ENCODE results near the gene LHX1.
A peak's percentile ranks its signal among the peaks of the same experiment; 100 is the strongest.

The LHX1 gene

GRCh38 chr17:36937001-36937958 is at the start of gene LHX1:
TSS of gene LHX1 (plus strand) at chr17:36937475. CDS start at chr17:36938198, 723 bp downstream.
- in situ Hi-C loops (cut with HindIII; ENCODE audit: low pct_ligation_motif_present, low pct_unique_long_range_greater_than_20kb, low sequenced_read_pairs): no loop called here

DNA sequence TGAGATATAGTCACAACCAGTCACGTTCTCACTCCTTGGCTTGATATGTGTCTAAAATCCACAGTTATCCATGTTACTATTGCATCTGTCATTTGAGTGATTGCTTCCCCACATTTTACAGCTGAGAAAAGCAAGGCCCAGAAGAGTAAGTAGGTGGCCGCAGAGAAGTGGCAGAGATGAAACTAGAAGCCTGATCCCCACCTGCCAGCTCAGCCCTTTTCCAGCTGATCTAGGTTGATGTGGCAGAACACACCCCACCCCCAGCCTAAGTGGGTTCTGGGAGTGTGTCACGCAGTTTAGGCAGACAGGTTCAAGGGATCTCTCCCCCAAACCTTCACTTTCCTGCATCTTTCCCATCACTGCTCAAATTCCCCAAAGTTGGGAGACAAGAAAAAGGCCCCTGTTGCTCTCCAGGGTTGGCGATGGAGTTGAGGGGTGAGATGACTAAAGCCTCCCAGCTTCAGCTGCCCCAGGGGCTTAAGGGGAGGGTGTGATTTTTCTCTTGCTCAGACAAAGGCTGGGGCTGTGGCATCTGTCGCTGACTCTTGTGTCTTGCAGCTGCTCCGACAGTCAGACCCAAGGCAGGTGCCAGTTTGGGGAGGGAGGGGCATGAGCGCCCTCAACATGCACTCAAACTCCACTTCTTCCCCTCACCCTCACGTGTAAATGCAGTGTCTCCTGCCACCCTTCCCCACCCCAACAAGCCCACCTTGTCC is 48.9 kb upstream of the LHX1 start:
- in situ Hi-C loops (cut with HindIII; ENCODE audit: low pct_ligation_motif_present, low pct_unique_long_range_greater_than_20kb, low sequenced_read_pairs): no loop called here
- DNase-seq: no peak

More at GRCh38 chr17:36937001-36937958, at the start of gene LHX1:
- DNase-seq: peak; percentile 42

DNA sequence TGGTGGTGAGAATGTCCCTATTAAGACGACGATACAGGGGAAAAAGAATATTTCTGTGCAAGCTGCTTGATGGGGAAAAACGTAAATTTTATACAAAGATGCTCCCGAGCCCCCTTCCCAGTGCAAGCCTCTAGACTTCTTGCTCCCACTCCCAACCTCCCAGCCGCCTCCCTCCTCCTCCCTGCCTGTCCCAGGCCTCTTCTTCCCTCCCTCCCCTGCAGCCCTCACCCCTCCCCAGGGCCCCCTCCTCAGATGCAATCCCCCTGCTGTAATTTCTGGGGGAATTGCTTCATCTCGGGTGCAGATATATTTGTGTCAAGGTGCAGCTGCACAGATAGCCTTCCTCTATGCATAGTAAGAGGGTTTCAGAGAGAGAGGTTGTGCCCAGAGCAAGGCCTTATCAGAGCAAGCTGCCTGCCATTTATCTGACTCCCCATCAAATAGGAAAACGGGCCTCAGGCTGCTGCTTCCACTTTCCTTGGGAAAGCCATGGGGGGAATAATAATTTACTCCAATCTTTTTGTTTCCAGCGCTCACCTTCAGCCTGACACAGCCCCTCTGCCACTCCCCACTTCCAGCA is 47.4 kb upstream of the LHX1 start:
- in situ Hi-C loops (cut with HindIII; ENCODE audit: low pct_ligation_motif_present, low pct_unique_long_range_greater_than_20kb, low sequenced_read_pairs): no loop called here
- DNase-seq: no peak

DNA sequence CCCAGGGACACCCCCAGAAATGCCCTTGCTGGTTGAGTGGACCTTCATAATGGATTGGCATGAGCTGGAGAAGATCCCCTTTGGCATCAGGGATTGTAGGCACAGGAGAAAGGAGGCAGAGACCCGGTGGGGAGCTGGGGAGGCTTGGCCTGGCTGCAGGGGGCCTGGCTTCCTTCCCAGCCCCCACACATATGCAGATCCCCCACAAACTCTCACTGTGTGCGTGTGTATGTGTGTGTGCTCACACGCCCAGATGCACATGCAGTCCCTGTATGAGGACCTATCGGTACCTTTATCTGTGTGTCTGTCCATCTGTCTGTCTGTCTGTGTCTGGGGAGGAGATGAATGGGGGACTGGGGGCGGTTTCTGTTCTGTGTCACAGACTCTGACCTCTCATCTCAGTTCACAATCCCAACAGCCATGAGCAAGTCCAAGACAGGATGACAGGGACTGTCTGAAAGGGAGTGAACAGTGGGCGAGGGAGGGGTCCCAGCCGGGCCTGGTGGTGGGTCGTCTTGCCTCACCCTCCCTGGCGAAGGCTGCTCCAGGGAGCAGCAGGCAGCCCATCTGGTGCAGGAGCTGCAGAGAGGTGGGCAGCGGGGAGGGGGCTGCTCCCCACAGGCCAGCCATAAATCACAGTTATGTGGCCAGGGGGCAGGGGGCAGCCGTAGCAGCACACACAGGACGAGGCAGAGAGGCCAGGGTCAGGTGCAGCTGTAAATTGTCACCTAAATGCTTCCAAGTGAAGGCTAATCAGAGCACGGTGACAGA is 46.7 kb upstream of the LHX1 start:
- no peak for DNase-seq
- in situ Hi-C loops (cut with HindIII; ENCODE audit: low pct_ligation_motif_present, low pct_unique_long_range_greater_than_20kb, low sequenced_read_pairs): no loop called here

DNA sequence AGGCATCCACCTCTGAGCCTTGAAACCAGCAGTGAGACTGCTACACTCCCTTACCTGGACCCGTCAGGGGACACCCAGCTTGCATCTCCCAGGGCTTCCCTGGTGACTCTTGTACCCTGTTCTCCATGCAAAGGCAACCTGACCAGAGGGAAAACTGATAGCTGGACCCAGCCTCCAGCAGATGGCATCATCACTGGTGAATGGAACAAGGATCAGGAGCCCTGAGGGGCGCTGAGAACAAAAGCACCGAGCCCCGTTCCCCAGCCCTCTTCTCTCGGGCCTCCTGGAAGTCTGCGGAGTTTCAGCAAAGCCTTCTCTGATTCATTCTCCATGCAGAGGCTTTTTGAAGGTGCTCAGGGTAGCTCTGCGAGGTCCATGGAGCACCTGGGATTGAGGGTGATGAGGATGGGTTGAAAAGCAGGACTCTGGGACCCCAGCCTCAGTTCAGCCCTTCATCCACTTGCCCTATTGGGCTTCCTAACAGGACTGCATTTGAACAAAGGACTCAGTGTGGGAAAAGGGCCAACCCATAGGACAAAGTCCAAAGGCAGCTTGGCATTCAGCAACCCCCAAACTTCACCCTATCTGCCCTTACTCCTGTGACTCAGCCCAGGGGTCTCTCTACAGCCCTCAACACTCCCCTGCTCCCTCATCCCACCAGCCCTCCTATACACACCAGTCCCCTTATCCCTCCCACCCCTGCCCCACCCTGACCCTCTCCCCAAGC is 45.0 kb upstream of the LHX1 start:
- in situ Hi-C loops (cut with HindIII; ENCODE audit: low pct_ligation_motif_present, low pct_unique_long_range_greater_than_20kb, low sequenced_read_pairs): no loop called here

DNA sequence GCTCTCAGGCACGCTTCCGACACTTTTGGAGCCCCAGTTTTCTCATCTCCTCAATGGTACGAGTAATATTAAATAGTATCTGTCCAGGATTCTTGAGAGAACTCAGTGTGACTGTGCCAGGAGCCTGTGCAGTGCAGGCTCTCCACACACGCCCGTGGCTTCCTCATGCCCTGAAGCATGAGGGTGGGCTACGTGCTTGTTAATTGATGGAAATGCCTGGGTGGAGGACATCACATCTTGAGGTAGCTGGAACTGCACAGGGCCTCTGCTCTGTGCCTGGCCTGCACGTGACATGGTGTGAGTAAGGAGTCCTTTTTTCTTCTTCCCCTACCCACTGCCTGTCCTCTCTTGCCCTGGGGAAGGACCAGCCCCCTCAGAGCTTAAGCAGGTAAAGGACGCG is 43.1 kb upstream of the LHX1 start:
- no peak for DNase-seq
- in situ Hi-C loops (cut with HindIII; ENCODE audit: low pct_ligation_motif_present, low pct_unique_long_range_greater_than_20kb, low sequenced_read_pairs): no loop called here

More for the DNA sequence above, 45.0 kb upstream of the LHX1 start:
- DNase-seq: no peak

GRCh38 chr17:36894925-36895324 is 42.4 kb upstream of the LHX1 start:
- in situ Hi-C loops (cut with HindIII; ENCODE audit: low pct_ligation_motif_present, low pct_unique_long_range_greater_than_20kb, low sequenced_read_pairs): no loop called here

GRCh38 chr17:36899250-36900159 is 37.8 kb upstream of the LHX1 start:
- peak; percentile 33 for DNase-seq
- in situ Hi-C loops (cut with HindIII; ENCODE audit: low pct_ligation_motif_present, low pct_unique_long_range_greater_than_20kb, low sequenced_read_pairs): no loop called here

More at GRCh38 chr17:36894925-36895324, 42.4 kb upstream of the LHX1 start:
- no peak for DNase-seq

GRCh38 chr17:36900160-36900512 is 37.1 kb upstream of the LHX1 start:
- no peak for DNase-seq
- in situ Hi-C loops (cut with HindIII; ENCODE audit: low pct_ligation_motif_present, low pct_unique_long_range_greater_than_20kb, low sequenced_read_pairs): no loop called here

DNA sequence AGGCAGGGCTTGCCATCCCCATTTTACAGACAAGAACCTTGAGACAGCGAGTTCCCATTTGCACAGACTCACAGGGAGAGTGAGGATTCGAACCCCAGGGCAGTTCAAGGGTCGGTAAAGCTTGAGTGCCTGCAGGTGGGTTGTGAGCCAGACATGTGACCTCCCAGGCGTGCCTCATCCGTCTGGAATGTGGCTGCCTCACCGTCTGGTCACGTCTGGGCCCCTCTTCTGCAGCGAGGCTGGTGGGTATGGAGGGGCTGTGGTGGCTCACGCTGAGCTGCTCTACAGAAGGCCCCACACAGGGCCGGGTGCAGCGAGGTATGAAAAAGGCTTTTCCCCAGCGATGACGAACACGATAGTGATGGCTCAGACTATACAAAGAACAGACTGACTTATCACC is 35.8 kb upstream of the LHX1 start:
- peak; percentile 97 for DNase-seq
- in situ Hi-C loops (cut with HindIII; ENCODE audit: low pct_ligation_motif_present, low pct_unique_long_range_greater_than_20kb, low sequenced_read_pairs): no loop called here

DNA sequence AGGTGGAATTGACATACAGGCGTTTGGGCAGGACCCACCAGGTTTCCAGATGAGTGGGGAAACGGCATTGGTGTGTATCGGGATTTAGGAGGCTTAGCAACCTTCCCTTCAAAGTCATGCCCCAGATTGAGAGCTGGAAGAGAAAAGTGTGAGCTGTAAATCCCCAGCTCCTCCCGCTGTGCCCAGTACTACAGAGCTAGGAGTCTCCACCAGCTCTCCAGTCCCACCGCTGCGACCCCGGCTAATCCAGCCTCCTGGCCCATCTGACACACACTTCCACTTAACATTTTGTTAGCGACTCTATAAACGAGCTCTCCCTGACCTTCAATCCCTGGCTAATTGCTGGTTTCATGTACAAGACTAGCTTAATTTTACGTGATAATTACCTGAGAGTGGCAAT is 29.9 kb upstream of the LHX1 start:
- DNase-seq: no peak
- in situ Hi-C loops (cut with HindIII; ENCODE audit: low pct_ligation_motif_present, low pct_unique_long_range_greater_than_20kb, low sequenced_read_pairs): no loop called here

DNA sequence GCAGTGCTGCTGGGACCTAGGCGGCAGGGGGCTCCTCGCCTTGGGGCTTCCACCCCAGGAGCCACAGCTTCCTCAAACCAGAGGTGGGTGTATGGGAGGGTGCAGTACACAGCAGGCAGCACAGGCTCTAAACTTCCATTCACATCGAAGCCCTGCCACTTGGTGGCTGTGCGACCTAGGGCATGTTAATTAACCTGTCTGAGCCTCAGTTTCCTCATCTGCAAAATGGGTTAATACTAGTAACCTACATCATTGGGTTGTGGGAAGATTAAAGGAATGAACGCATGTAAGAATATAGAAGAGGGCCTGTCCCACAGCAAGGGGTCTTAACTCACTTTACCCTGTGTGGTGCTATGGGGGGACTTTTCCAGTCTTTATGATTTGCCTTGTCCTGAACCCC is 26.8 kb upstream of the LHX1 start:
- in situ Hi-C loops (cut with HindIII; ENCODE audit: low pct_ligation_motif_present, low pct_unique_long_range_greater_than_20kb, low sequenced_read_pairs): no loop called here

DNA sequence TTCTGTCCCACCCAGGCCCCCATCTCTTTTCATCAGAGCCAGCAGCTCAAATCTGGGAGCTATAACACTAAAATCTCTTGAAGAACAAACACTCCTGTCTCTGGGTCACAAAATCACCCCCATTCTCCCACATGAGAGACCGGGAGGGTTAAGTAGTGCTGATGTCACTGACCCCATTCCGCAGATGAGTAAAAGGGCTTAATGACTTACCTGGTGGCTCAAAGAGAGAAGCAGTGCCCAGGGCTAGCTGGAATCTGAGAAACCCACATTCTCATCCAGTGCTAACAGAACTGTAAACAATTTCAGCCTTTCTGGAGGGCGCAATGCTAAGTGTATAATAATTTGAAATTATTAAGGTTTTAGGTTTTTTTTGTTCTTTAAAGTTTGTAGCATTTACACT is 26.3 kb upstream of the LHX1 start:
- DNase-seq: peak; percentile 37
- in situ Hi-C loops (cut with HindIII; ENCODE audit: low pct_ligation_motif_present, low pct_unique_long_range_greater_than_20kb, low sequenced_read_pairs): no loop called here

More for the DNA sequence above, 26.8 kb upstream of the LHX1 start:
- no peak for DNase-seq

DNA sequence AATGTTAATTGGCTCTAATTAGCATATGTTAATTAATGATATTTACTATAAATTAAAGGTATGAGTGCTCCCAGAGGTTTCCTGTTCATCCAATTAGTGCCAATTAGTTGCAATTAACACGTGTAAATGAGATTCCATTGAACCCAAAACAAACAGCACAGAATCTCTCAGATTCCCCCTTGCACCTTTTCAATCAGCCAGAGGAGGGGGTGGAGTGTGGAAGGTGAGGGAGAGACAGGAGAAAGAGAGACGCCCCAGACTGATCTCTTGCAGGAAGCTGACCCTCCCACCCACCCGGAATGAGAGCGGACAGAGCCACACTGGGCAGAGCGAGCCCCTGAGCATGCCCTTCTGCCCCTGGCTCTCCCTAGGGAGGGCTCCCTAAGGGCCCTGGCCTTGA is 24.1 kb upstream of the LHX1 start:
- in situ Hi-C loops (cut with HindIII; ENCODE audit: low pct_ligation_motif_present, low pct_unique_long_range_greater_than_20kb, low sequenced_read_pairs): no loop called here
- DNase-seq: no peak

GRCh38 chr17:36918211-36918691 is 19.0 kb upstream of the LHX1 start:
- DNase-seq: peak; percentile 80
- in situ Hi-C loops (cut with HindIII; ENCODE audit: low pct_ligation_motif_present, low pct_unique_long_range_greater_than_20kb, low sequenced_read_pairs): no loop called here

DNA sequence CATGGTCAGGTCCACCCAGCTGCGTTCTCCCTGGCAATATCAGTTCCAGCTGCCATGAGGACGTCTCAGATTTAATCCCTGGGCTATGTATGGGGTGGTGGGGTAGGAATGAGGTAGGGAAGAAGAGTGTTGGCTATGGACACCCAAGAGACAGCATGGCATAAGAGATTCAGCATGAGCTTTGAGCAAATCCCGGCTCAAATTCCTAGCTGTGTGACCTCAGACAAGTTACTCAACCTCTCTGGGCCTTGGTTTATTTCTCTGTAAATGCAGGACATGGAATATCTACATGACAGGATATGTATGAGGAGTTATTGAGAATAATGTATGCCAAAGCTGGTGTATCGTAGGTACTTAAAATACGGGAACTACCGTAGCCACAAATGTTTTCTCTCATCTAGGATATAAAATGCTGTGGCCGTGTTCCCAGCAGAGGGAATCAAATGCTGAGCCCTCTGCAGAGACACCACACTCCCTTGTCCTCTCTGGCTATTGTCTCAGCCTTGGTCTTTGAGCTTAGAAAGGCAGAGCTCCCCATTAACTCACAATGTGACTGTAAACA is 17.8 kb upstream of the LHX1 start:
- in situ Hi-C loops (cut with HindIII; ENCODE audit: low pct_ligation_motif_present, low pct_unique_long_range_greater_than_20kb, low sequenced_read_pairs): no loop called here
- DNase-seq: no peak
